ENCODE results near the gene ADGRA1. TPM values are rescaled to one million over a fixed set of nuclear protein-coding genes. Genes with fewer than 3 reads are reported as not detected.

Gene ADGRA1
- total RNA-seq, 4 donors from 2014 or later: 0.32 TPM; not detected in 3

GRCh38 chr10:133123050-133123745 lies 35.5 kb downstream of the ADGRA1 start:
- DNase-seq (ENCODE audit: low spot score) (no peak), ATAC-seq (ENCODE audit: low FRiP score) (no peak)
- no peak for TF ChIP-seq CTCF (IDR thresholded peaks at IDR 0.05)

- no peak for ATAC-seq (ENCODE audit: low FRiP score)
- no peak for TF ChIP-seq CTCF (IDR thresholded peaks at IDR 0.05)
- DNase-seq (ENCODE audit: low spot score): peak; percentile 7
Observed at GRCh38 chr10:133123746-133124356, 36.1 kb downstream of the ADGRA1 start.

GRCh38 chr10:133124357-133125211 lies 36.9 kb downstream of the ADGRA1 start:
- TF ChIP-seq CTCF (IDR thresholded peaks at IDR 0.05): no peak
- DNase-seq (ENCODE audit: low spot score) (peak; percentile 19), ATAC-seq (ENCODE audit: low FRiP score) (peak; percentile 71)

GRCh38 chr10:133125901-133126300 lies 38.2 kb downstream of the ADGRA1 start:
- DNase-seq (ENCODE audit: low spot score) (peak; percentile 6), ATAC-seq (ENCODE audit: low FRiP score) (no peak)
- TF ChIP-seq CTCF (IDR thresholded peaks at IDR 0.05): no peak

GRCh38 chr10:133126431-133127290 lies 38.9 kb downstream of the ADGRA1 start:
- no peak for TF ChIP-seq CTCF (IDR thresholded peaks at IDR 0.05)
- DNase-seq (ENCODE audit: low spot score) (peak; percentile 4), ATAC-seq (ENCODE audit: low FRiP score) (no peak)

GRCh38 chr10:133127291-133128125 lies 39.8 kb downstream of the ADGRA1 start:
- DNase-seq (ENCODE audit: low spot score): peak; percentile 6

More at GRCh38 chr10:133127291-133128125, 39.8 kb downstream of the ADGRA1 start:
- ATAC-seq (ENCODE audit: low FRiP score): no peak
- no peak for TF ChIP-seq CTCF (IDR thresholded peaks at IDR 0.05)
